HG03135 (cell line): ENCODE results near the gene FHIT.

ENCODE experiments used
- ATAC-seq: cut with Tn5 transposase; IDR thresholded peaks from one replicate; pipeline ENCODE4 v1.9.1; 2021; ENCODE audit warnings: mild to moderate bottlenecking, moderate library complexity; ENCODE audit not compliant: unreplicated experiment

The FHIT gene

GRCh38 chr3:61172684-61173083 lies 78.6 kb downstream of the FHIT start:
- no peak for ATAC-seq

GRCh38 chr3:61172203-61172602 lies 79.0 kb downstream of the FHIT start:
- ATAC-seq, result no peak

- no peak for ATAC-seq
Measured at GRCh38 chr3:61169621-61170251, 81.5 kb downstream of the FHIT start.

GRCh38 chr3:61168286-61168685 lies 83.0 kb downstream of the FHIT start:
- ATAC-seq, result no peak

- ATAC-seq, result no peak
Measured at GRCh38 chr3:61162965-61163364, 88.3 kb downstream of the FHIT start.

- no peak for ATAC-seq
Measured at GRCh38 chr3:61158667-61159066, 92.6 kb downstream of the FHIT start.

- no peak for ATAC-seq
Measured at GRCh38 chr3:61158216-61158615, 93.0 kb downstream of the FHIT start.

- ATAC-seq, result peak; percentile 80
Measured at GRCh38 chr3:61157414-61157813, 93.8 kb downstream of the FHIT start.

GRCh38 chr3:61155701-61156292 lies 95.5 kb downstream of the FHIT start:
- ATAC-seq, result no peak

- ATAC-seq, result no peak
Measured at GRCh38 chr3:61154457-61155198, 96.6 kb downstream of the FHIT start.

- ATAC-seq, result no peak
Measured at GRCh38 chr3:61152071-61152470, 99.2 kb downstream of the FHIT start.

GRCh38 chr3:61149236-61149635 lies 102.0 kb downstream of the FHIT start:
- no peak for ATAC-seq

GRCh38 chr3:61146010-61146890 lies 105.0 kb downstream of the FHIT start:
- no peak for ATAC-seq

- ATAC-seq, result no peak
Measured at GRCh38 chr3:61141697-61142096, 109.6 kb downstream of the FHIT start.

- ATAC-seq, result no peak
Measured at GRCh38 chr3:61141227-61141626, 110.0 kb downstream of the FHIT start.

- no peak for ATAC-seq
Measured at GRCh38 chr3:61139686-61140085, 111.6 kb downstream of the FHIT start.

GRCh38 chr3:61138401-61138800 lies 112.9 kb downstream of the FHIT start:
- no peak for ATAC-seq

- no peak for ATAC-seq
Measured at GRCh38 chr3:61136191-61136590, 115.1 kb downstream of the FHIT start.

GRCh38 chr3:61134532-61134931 lies 116.7 kb downstream of the FHIT start:
- ATAC-seq, result no peak

GRCh38 chr3:61132062-61132461 lies 119.2 kb downstream of the FHIT start:
- ATAC-seq, result no peak

- ATAC-seq, result no peak
Measured at GRCh38 chr3:61118830-61119229, 132.4 kb downstream of the FHIT start.
